Stomach (tissue), 4 donors: ENCODE measurements around the gene TNNI3.

ENCODE experiments used
- CTCF ChIP-seq, 7 experiments: fragments of 450-650 bp in 4 of 7; fragments of 200-600 bp in 3 of 7; sonication (generic) in 3 of 7; IDR thresholded peaks; one replicate each; pipeline ENCODE4 v1.5.1; 2016 to 2019; ENCODE audit warnings: antibody characterized with exemption in 7 of 7, control low read depth in 2 of 7, mild to moderate bottlenecking in 1 of 7
- POLR2A ChIP-seq, 4 donors: fragments of 450-650 bp; IDR thresholded peaks; one replicate each; pipeline ENCODE4 v1.6.1; 2016; ENCODE audit warnings: antibody characterized with exemption in 4 of 4, control low read depth in 2 of 4, mild to moderate bottlenecking in 1 of 4, moderate library complexity in 1 of 4
- POLR2AphosphoS5 ChIP-seq, 3 donors: sonication (generic); formaldehyde crosslinking; IDR thresholded peaks; one replicate each; pipeline ENCODE4 v1.6.1; 2016; ENCODE audit warnings: antibody characterized with exemption in 3 of 3

GRCh38 chr19:55119053-55119452 lies 38.5 kb downstream of the TNNI3 start:
- TF ChIP-seq CTCF (IDR thresholded peaks at IDR 0.05) (no peak), POLR2AphosphoS5 (IDR thresholded peaks at IDR 0.05) (no peak), POLR2A (IDR thresholded peaks at IDR 0.05) (no peak)
